ELR (cell line): ENCODE data around the gene PRR7.

ENCODE experiments used
- DNase-seq: peaks from one replicate; pipeline ENCODE4 v3.0.0-alpha.2; 2015; ENCODE audit warnings: low read depth

The PRR7 gene

DNA sequence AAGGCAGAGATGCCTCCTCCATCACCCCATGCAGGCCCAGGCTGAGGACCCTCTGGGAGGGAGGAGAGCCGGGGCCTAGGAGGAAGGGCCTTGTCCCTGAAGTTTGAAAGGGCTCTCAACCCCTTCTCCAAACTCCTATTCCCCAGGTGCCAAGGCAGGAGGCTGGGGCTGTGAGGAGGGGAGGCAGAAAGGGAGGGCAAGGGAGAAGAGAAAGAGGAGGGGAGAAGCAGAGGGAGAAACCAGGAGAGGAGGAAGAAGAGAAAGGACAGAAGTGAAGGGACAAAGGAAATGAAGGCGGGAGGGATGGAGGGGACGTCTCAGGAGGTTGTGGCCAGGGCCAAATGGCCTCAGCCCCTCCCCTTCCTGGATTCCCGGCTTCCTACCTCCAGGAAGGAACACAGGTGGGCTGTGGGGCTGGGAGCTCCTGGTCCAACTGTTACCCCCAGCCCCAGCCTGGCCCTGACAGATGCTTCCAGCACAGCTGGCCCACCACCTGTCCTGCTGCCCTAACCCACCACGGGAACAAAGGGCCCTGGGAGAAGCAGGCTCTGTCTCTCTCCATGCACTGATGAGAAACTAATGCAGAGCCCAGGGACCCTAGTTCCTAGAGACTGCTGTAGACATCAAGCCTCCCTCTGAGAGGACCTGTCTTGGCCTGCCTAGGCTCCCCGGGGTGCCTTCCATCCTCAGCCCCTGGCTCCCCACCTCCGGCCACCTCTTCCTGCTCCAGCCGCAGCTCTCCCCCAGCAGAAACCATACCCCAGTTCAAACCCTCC, 23.3 kb downstream of the PRR7 start:
- no peak for DNase-seq

GRCh38 chr5:177470759-177471536, 24.3 kb downstream of the PRR7 start:
- peak; percentile 74 for DNase-seq

- DNase-seq: peak; percentile 80
These were observed 25.2 kb downstream of the PRR7 start for GRCh38 chr5:177471610-177472356.

GRCh38 chr5:177472460-177473442, 26.1 kb downstream of the PRR7 start:
- DNase-seq: peak; percentile 65

DNA sequence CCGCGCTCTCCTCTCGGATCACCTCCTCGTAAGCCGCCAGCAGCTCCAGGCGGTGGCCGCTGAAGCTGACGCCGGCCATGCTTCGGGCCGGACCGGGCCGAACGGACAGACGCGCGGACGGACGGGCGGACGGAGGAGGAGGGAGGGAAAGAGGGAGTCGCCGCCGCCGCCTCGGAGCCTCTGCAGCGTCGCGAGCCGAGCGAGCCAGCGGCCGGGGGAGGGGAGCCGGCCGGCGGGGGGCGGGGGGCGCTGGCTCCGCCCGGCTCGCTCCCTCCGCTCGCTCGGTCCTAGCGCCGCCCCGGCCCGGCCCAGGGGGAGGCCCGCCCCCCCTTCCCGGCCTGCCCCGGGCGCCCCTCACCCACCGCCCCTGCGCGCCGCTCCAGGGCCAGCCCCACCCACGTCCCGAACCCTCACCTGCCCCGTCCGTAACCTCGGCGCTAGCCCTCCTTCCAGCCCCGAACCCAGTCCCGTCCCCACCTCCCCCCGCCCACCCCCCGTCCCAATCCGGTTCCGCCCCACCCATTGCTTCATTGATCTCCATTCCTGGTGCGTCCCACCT, 26.9 kb downstream of the PRR7 start, which contains the start of gene DBN1:
Gene DBN1, minus strand, starts transcription at position 192 of the 559 bp plus-strand sequence. Its CDS starts 113 bp downstream, at position 79.
- DNase-seq: peak; percentile 72

- no peak for DNase-seq
These were observed 27.4 kb downstream of the PRR7 start for GRCh38 chr5:177474002-177474476.

DNA sequence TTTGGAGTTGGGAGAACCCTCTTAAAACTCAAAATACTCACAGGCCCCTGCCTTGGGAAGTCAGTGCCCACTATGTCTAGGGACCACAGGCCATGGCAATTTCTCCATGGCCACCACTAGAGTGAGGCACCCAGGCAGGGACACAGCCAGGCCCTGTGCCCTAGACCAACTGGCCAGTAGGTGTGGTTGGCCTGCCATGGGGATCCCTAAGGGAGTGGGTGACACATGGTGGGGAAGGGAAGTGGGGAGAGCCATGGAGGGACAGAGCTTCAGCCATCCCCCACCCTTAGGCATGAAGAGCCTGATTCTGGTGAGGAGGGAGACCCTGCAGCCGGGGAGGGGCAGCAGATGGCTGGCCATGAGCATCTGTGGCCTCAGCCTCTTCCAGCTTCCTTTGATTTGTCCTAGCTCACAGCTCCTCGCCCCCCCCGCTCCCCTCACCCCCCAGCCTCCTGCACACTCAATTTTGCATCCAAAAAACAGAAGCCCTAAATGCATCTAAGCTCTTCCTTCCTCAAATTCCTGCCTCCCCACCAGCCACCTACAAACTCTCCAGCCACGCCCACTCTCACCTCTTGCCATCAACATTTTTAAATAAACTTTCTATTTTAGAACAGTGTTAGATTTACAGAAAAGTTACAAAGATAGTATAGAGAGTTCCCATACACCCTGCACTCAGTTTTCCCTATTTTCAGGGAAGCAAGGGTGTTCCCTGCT, 28.4 kb downstream of the PRR7 start:
- DNase-seq: no peak

- no peak for DNase-seq
These were observed 29.2 kb downstream of the PRR7 start for GRCh38 chr5:177475563-177476427.

- no peak for DNase-seq
These were observed 30.1 kb downstream of the PRR7 start for GRCh38 chr5:177476531-177477233.

DNA sequence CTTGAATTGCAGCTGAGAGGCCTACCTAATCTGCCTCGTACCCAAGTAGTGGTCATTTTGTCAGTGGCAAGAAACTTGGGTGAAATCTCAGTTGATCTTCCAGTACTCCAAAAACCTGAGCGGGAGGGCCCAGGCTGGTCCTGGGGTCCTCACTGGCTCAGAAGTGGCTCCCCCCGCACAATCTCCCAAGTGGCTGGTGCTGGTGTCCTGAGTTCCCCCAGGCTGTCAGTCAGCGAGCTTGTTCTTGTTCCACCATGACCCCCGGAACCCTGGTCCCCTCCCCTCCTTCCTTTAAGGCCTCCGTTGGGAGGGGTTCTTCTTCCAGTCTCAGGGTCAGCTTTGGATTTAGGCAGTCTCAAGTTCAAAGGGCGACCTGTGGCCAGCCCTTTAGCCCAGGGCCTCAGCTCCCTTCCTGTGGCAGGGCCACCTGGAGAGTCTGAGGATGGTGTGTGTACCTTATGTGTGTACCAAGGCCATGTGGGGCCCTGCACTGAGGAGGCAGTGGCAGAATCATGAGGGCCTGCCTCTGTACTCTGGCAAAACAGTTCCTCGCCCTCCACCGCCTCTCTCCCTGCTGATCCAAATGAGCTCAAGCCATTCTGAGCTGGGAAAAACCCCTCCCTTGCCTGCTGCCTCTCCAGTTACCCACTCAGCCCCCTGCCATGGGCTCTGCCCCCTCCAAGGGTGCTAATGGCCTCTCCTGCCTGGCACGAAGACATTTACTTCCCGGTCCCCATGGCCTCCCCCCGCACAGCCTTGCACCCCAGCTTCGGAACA, 31.3 kb downstream of the PRR7 start:
- DNase-seq: no peak

DNA sequence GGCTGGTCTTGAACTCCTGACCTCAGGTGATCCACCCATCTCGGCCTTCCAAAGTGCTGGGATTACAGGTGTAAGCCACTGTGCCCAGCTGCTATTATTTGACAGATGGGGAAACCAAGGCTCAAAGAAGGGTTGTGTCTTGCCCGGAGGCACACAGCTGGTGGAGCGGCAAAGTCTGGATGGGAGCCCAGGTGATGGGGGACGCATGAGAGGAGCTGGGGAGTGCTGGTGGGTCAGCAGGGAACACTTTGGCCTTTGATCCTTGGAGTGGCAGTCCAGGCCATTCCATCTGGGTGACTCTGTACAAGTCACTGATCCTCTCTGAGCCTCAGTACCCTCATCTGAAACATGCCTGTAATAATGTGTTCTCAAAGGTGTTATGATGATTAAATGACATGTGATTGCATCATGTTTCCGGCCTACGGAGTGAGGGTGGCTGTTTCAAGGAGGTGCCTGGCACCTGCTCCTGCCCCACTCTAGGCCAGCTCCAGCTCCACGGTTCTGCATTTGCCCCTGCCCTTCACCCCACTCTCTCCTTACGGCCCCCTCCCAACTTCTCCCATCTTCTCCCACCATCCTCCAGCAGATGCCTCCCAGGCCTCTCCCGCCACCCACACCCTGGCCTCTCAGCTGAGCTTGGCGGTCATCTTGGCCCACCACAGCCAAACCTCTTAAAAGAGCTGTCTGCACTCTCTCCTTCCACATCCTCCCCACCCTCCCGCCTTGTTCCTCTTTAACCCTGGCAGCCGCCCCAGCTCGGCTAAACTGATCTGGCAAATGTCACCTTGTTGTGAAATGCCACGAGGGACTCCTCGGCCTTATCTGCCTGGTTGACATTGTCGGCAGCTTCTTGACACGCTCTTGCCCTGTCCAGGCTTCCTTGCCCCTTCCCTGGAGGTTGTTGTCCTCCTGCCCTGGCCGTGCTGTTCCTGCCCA, 32.4 kb downstream of the PRR7 start:
- no peak for DNase-seq

GRCh38 chr5:177479774-177480173, 33.2 kb downstream of the PRR7 start:
- DNase-seq: no peak

GRCh38 chr5:177482359-177482795, 35.8 kb downstream of the PRR7 start:
- DNase-seq: no peak

GRCh38 chr5:177483042-177483441, 36.4 kb downstream of the PRR7 start:
- no peak for DNase-seq

GRCh38 chr5:177483994-177484901, 37.6 kb downstream of the PRR7 start:
- no peak for DNase-seq
